GM10266 (cell line): Measurements from ENCODE around the gene AQP12B.

Experiments used
- DNase-seq: peaks from one replicate; pipeline ENCODE4 v3.0.0; 2012; ENCODE audit errors: extremely low spot score
- TF ChIP-seq, protein P1 (sequence below): IDR thresholded peaks from 2 replicates; pipeline ENCODE4 v1.5.1; 2012; ENCODE audit warnings: mild to moderate bottlenecking, low read depth; ENCODE audit not compliant: control insufficient read depth, insufficient read depth; ENCODE audit errors: missing control alignments

The AQP12B gene

DNA sequence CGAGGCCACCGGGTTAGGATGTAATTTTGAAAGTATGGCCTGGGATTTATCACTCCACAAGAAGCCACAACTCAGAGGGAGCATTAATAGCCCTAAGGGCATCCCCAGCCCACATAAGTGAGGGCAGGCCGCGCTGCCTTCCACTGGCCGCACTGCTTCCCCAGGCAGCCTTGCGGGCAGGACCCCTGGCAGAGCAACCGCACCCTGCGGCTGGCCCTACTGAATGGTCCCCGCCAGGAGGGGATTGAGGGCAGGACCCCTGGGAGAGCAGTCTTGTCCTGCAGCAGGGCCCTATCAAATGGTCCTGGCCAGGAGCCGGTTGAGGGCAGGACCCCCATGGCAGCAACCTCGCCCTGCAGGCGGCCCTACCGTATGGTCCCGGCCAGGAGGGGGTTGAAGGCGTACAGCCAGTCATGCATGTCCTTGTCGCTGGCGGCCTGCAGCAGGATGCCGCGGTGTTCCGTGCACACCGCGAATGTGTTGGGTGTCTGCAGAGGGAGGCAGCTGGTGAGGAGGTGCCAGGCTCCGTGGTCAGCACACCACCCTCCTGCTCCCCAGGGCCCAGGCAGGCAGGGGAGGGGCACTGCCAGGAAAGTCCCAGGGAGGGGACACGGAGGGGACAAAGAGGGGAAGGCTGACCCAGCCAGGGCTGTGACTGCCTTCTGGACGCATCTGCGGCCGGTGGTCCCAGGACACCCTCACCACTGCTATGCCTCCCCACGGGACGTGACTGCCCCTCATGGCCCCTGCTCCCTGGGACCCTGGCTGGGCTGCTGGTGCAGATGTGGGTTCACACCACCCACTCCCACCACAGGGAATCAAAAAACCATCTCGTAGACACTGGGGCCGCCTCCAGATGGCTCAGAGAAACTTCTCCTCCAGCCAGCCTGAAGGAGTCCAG, 35.2 kb upstream of the AQP12B start:
- TF ChIP-seq, protein P1, sequence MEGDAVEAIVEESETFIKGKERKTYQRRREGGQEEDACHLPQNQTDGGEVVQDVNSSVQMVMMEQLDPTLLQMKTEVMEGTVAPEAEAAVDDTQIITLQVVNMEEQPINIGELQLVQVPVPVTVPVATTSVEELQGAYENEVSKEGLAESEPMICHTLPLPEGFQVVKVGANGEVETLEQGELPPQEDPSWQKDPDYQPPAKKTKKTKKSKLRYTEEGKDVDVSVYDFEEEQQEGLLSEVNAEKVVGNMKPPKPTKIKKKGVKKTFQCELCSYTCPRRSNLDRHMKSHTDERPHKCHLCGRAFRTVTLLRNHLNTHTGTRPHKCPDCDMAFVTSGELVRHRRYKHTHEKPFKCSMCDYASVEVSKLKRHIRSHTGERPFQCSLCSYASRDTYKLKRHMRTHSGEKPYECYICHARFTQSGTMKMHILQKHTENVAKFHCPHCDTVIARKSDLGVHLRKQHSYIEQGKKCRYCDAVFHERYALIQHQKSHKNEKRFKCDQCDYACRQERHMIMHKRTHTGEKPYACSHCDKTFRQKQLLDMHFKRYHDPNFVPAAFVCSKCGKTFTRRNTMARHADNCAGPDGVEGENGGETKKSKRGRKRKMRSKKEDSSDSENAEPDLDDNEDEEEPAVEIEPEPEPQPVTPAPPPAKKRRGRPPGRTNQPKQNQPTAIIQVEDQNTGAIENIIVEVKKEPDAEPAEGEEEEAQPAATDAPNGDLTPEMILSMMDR, result no peak
- no peak for DNase-seq

DNA sequence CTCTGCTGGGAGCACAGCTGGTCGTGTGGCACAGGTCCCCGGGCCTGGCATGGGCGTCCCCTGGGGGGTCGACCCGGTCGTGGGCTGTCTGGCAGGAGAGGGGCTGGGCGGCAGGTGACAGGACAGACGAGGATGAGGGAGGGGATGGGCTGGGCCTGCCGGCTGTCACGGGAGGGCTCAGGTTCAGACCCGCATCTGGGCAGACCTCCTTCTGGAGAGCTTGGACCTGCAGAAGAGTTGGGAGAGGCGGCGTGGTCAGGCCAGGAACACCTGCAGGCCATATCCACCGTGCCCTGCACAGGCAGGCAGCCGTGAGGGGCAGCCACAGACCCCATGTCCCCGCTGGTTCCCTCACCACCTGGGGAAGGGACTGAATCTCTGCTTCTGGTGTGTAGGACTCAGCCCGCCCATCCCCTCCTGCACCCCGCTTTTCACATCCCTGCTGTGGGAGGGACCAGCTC, 34.5 kb upstream of the AQP12B start:
- TF ChIP-seq, protein P1, result no peak
- DNase-seq, result no peak

DNA sequence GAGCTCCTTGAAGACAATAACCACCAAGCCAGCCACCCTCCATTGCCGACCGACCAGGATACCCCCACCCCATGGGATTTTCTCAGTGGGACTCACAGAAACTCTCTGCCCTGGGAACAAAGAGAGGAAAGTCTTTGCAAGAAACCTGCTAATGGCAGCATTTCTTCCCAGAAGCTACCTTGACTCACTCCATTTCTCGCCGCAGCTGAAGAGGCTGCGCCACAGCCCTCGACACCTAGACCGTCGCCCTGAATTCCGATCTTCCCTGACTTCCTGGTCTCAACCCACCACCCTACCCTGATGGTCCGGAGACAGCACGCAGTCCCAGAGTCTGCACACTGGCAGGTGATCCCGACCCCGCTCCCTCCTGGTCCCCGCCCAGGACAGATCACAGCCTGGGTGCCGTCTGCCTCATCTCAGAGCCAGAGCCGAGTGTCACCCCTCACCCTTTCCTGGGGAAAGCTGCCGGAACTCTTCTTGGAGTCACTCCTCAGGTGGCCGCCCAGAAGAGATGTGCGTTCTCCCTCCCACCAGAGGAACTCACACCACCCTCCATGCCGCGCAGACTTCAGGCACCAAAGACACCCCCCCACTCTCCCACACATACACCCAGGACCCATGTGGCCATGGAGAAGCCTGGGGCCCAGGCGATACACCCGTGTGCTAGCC, 33.6 kb upstream of the AQP12B start:
- DNase-seq, result no peak
- TF ChIP-seq, protein P1, result no peak

DNA sequence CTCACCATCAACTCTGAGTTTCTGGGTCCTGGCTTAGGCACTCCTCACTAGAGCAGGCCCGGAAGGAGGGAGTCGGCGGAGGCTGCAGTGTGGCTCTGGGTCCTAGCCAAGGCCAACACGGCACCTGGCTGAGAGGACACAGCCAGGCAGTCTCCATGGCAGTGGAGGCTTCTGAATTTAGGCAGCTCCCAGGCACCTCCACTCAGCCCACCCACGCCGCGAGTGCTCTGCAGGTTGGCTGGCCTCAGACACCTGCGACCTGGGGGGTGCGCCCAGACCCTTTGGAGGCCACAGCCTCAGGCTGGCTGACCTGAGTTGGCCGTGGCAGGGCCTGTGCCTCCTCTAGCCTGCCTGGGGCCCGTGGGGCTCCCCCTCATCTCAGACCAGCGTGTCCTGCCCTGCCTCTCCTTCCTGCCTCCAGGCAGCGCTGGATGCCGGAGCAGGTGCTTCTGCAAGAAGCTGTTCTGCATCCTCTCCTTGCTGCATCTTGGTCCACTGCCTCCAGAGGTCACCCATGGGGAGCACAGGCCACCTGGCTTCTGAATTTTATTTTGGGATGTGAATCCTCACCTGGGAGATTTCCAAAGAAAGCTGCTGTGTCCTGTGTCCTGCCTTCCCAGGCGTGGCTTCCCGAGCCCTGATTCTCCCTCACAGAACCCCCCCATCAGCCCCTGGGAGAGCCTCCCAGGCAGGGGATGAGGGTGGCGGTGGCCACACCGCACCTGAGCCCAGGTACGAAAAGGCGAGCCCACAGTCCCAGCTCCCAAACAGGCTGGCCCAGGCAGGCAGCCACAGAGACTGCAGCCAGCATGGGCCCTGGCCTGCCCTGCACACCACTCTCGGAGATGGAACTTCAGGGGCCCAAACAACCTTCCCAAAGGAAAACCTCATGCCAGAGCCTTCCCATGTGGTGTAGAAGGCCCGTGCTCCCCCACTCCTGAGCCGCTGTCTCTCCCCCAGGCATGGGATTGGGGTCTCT, 32.4 kb upstream of the AQP12B start:
- TF ChIP-seq, protein P1, result no peak
- no peak for DNase-seq

DNA sequence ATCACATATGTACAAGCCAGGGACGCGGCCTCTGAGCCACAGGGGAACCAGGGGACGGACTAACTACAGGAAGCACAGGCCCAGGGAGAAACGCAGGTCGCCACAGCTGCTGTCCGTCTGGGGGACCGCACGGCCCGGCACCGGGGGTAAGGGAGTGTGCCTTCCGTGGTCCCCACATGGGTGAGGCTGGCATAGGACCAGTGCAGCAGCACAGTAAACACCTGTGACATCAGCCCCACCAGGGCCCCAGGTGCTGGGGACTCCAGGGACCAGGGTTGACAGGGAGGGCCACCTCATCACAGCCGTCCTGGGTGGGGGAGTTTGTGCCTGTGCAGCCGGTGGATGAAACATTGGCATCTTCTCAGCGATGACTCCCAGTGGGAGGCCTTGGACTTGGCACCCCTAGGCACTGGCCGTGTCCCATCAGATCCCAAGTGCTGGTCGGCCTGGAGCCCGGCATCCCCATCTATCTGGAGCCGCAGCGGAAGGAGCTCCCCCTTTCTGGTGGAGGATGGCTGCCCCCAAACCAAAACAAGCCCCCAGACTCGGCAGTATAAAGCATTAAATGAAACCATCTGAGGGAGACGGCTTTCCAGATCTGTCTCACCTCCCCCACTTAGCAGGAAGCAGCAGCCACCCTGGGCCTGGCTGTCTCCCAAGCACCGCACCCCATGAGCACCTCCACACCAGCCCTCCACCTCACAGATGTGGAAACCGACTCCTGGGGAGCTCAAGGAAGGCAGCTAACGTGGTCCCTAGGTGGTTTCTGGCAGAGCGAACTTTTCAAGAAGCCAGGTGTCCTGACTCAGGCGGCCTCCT, 31.5 kb upstream of the AQP12B start:
- DNase-seq, result no peak
- TF ChIP-seq, protein P1, result no peak

DNA sequence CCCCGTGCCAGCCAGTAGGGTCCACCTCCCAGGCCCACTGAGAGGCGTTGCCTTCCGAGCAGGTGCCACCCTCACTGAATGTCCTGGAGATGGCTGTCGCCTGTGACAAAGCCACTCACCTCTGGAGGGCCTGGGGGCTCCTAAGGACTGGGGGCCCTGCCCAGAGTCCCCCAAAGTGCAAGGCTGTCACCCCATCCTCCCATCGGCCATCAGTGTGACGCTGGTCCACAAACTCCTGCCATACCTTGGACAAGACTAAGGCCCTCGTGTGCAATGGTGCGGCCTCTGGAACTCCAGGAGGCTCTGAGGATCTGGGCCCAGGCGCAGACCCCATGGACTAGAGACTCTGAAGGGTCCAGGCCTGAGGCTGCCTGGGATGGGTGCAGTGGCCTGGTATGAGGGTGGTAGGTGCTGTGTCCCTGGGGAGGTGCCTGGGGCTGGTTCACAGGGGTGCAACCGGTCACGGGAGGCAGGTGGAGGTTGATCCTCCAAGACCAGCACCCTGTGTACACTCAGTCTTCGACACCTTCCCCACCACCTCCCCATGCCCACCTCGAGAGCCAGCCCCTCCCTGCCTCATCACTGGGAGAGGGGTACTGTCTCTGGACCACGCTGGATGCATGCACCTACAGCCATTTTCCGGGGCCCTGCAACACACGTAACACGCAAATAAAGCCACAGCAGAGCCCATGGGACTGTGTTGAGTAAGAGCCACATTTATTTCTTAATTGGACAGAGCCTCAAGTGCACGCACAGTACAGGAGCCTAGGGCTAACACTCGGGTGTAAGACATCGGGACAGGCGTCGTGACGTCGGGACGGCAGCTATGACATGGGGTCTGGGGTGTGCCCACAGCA, 30.6 kb upstream of the AQP12B start:
- no peak for DNase-seq
- TF ChIP-seq, protein P1, result no peak
